Measurements from ENCODE around the gene C6orf89.

The C6orf89 gene

GRCh38 chr6:36885461-36886401, at the start of gene C6orf89:
Gene C6orf89 (plus strand): TSS chr6:36885952. CDS start chr6:36899445, 13,493 bp downstream.
- peak; percentile 90 to 98 for DNase-seq (ENCODE audit: extremely low read depth in 1 of 2, low read depth in 1 of 2)

- DNase-seq (ENCODE audit: extremely low read depth in 1 of 2, low read depth in 1 of 2), result no peak
These were observed 49.4 kb upstream of the C6orf89 start for GRCh38 chr6:36836111-36837021.

GRCh38 chr6:36837022-36837339, 48.8 kb upstream of the C6orf89 start:
- DNase-seq (ENCODE audit: extremely low read depth in 1 of 2, low read depth in 1 of 2), result no peak

- DNase-seq (ENCODE audit: extremely low read depth in 1 of 2, low read depth in 1 of 2), result no peak
These were observed 48.1 kb upstream of the C6orf89 start for GRCh38 chr6:36837686-36838085.

GRCh38 chr6:36838896-36839748, 46.6 kb upstream of the C6orf89 start, which contains the start of gene CPNE5:
Gene CPNE5 (minus strand): TSS chr6:36839444. CDS start chr6:36839377, 67 bp downstream.
- DNase-seq (ENCODE audit: extremely low read depth in 1 of 2, low read depth in 1 of 2), result no peak

GRCh38 chr6:36839749-36840431, 45.9 kb upstream of the C6orf89 start:
- DNase-seq (ENCODE audit: extremely low read depth in 1 of 2, low read depth in 1 of 2), result no peak

GRCh38 chr6:36840432-36841403, 45.0 kb upstream of the C6orf89 start:
- no peak for DNase-seq (ENCODE audit: extremely low read depth in 1 of 2, low read depth in 1 of 2)

- no peak for DNase-seq (ENCODE audit: extremely low read depth in 1 of 2, low read depth in 1 of 2)
These were observed 44.0 kb upstream of the C6orf89 start for GRCh38 chr6:36841756-36842155.

GRCh38 chr6:36843170-36843569, 42.6 kb upstream of the C6orf89 start:
- DNase-seq (ENCODE audit: extremely low read depth in 1 of 2, low read depth in 1 of 2), result no peak

GRCh38 chr6:36844232-36845170, 41.3 kb upstream of the C6orf89 start:
- no peak for DNase-seq (ENCODE audit: extremely low read depth in 1 of 2, low read depth in 1 of 2)

- DNase-seq (ENCODE audit: extremely low read depth in 1 of 2, low read depth in 1 of 2), result no peak
These were observed 40.5 kb upstream of the C6orf89 start for GRCh38 chr6:36845233-36845632.

- DNase-seq (ENCODE audit: extremely low read depth in 1 of 2, low read depth in 1 of 2), result no peak
These were observed 38.6 kb upstream of the C6orf89 start for GRCh38 chr6:36847152-36847551.

- DNase-seq (ENCODE audit: extremely low read depth in 1 of 2, low read depth in 1 of 2), result no peak
These were observed 37.8 kb upstream of the C6orf89 start for GRCh38 chr6:36847991-36848390.

GRCh38 chr6:36848658-36849441, 36.9 kb upstream of the C6orf89 start:
- no peak for DNase-seq (ENCODE audit: extremely low read depth in 1 of 2, low read depth in 1 of 2)

GRCh38 chr6:36850021-36850420, 35.7 kb upstream of the C6orf89 start:
- no peak for DNase-seq (ENCODE audit: extremely low read depth in 1 of 2, low read depth in 1 of 2)

- DNase-seq (ENCODE audit: extremely low read depth in 1 of 2, low read depth in 1 of 2), result no peak
These were observed 34.6 kb upstream of the C6orf89 start for GRCh38 chr6:36851149-36851614.

- no peak for DNase-seq (ENCODE audit: extremely low read depth in 1 of 2, low read depth in 1 of 2)
These were observed 34.1 kb upstream of the C6orf89 start for GRCh38 chr6:36851626-36852025.

All from stimulated activated CD8-positive, alpha-beta memory T cell treated with anti-CD3 and anti-CD28 coated beads, Interleukin-7, amount 100 ng/mL, for 48 hours (primary cell).